Stimulated activated effector memory CD8-positive, alpha-beta T cell treated with anti-CD3 and anti-CD28 coated beads, Interleukin-12 subunit alpha, Interleukin-12 subunit beta, amount 100 ng/mL, for 72 hours (primary cell): ENCODE measurements around the gene NEBL.

Experiments
- ATAC-seq: fragments of 150-1000 bp; cut with Tn5 transposase; 2 replicates; pipeline ENCODE4 v1.10.0; 2021
- DNase-seq, 2 donors: peaks; one replicate each; pipeline ENCODE4 v3.0.0; 2021 to 2022; ENCODE audit warnings: low spot score in 2 of 2
- H3K27ac Mint-ChIP-seq: one replicate; pipeline ENCODE4 v1.8.0; 2022; ENCODE audit warnings: mild to moderate bottlenecking, mixed read lengths
- H3K36me3 Mint-ChIP-seq: one replicate; pipeline ENCODE4 v1.8.0; 2022; ENCODE audit warnings: mild to moderate bottlenecking, mixed read lengths
- H3K4me1 Mint-ChIP-seq: one replicate; pipeline ENCODE4 v1.8.0; 2022; ENCODE audit warnings: mixed read lengths
- H3K4me3 Mint-ChIP-seq: one replicate; pipeline ENCODE4 v1.8.0; 2022; ENCODE audit warnings: mild to moderate bottlenecking, mixed read lengths
- H3K9me3 Mint-ChIP-seq: one replicate; pipeline ENCODE4 v1.8.0; 2022; ENCODE audit warnings: mixed read lengths

NEBL gene

GRCh38 chr10:20916976-20917375 is 19.9 kb upstream of the NEBL start:
- H3K27ac Mint-ChIP-seq, result no peak overlapping the region
- DNase-seq (no peak), ATAC-seq (no peak)
- H3K36me3 Mint-ChIP-seq, result no peaks in the 10 kb centered on the region
- H3K9me3 Mint-ChIP-seq, result no peaks in the 10 kb centered on the region
- no peak overlapping the region for H3K4me3 Mint-ChIP-seq
- H3K4me1 Mint-ChIP-seq, result no peaks in the 10 kb centered on the region

GRCh38 chr10:20912969-20913368 is 15.9 kb upstream of the NEBL start:
- DNase-seq, result no peak
- Mint-ChIP-seq H3K36me3 (no peaks in the 10 kb centered on the region), H3K9me3 (no peaks in the 10 kb centered on the region), H3K4me1 (no peaks in the 10 kb centered on the region), H3K27ac (no peak overlapping the region), H3K4me3 (no peak overlapping the region)
- no peak for ATAC-seq

GRCh38 chr10:20911626-20912025 is 14.5 kb upstream of the NEBL start:
- Mint-ChIP-seq H3K36me3 (no peaks in the 10 kb centered on the region), H3K4me1 (no peaks in the 10 kb centered on the region), H3K9me3 (no peaks in the 10 kb centered on the region), H3K4me3 (no peak overlapping the region), H3K27ac (no peak overlapping the region)
- no peak for DNase-seq
- ATAC-seq, result no peak

GRCh38 chr10:20909801-20910200 is 12.7 kb upstream of the NEBL start:
- Mint-ChIP-seq H3K4me3 (no peak overlapping the region), H3K36me3 (no peaks in the 10 kb centered on the region), H3K27ac (no peak overlapping the region), H3K4me1 (no peaks in the 10 kb centered on the region), H3K9me3 (no peaks in the 10 kb centered on the region)
- DNase-seq (no peak), ATAC-seq (no peak)

GRCh38 chr10:20908391-20908790 is 11.3 kb upstream of the NEBL start:
- Mint-ChIP-seq H3K36me3 (no peaks in the 10 kb centered on the region), H3K4me1 (no peaks in the 10 kb centered on the region), H3K9me3 (peaks cover 3% of the 10 kb centered on the region), H3K27ac (no peak overlapping the region), H3K4me3 (no peak overlapping the region)
- DNase-seq (no peak), ATAC-seq (no peak)

- Mint-ChIP-seq H3K4me1 (no peaks in the 10 kb centered on the region), H3K4me3 (no peak overlapping the region), H3K9me3 (peaks cover 3% of the 10 kb centered on the region), H3K36me3 (no peaks in the 10 kb centered on the region), H3K27ac (no peak overlapping the region)
- ATAC-seq, result no peak
- no peak for DNase-seq
Observed at GRCh38 chr10:20903635-20904390, 6.7 kb upstream of the NEBL start.

GRCh38 chr10:20901110-20901509 is 4.0 kb upstream of the NEBL start:
- H3K36me3 Mint-ChIP-seq, result no peaks in the 10 kb centered on the region
- DNase-seq (no peak), ATAC-seq (no peak)
- peaks cover 3% of the 10 kb centered on the region for H3K9me3 Mint-ChIP-seq
- no peaks in the 10 kb centered on the region for H3K4me1 Mint-ChIP-seq
- no peak overlapping the region for H3K27ac Mint-ChIP-seq
- H3K4me3 Mint-ChIP-seq, result no peak overlapping the region

- H3K4me1 Mint-ChIP-seq, result no peaks in the 10 kb centered on the region
- no peak for ATAC-seq
- no peak overlapping the region for H3K4me3 Mint-ChIP-seq
- no peaks in the 10 kb centered on the region for H3K36me3 Mint-ChIP-seq
- H3K27ac Mint-ChIP-seq, result no peak overlapping the region
- no peak for DNase-seq
- peaks cover 3% of the 10 kb centered on the region for H3K9me3 Mint-ChIP-seq
Observed at GRCh38 chr10:20898866-20899535, 1.9 kb upstream of the NEBL start.

GRCh38 chr10:20893297-20893696 is 3.8 kb downstream of the NEBL start:
- H3K9me3 Mint-ChIP-seq, result peaks cover 2% of the 10 kb centered on the region
- H3K27ac Mint-ChIP-seq, result no peak overlapping the region
- no peaks in the 10 kb centered on the region for H3K4me1 Mint-ChIP-seq
- ATAC-seq (no peak), DNase-seq (no peak)
- H3K4me3 Mint-ChIP-seq, result no peak overlapping the region
- H3K36me3 Mint-ChIP-seq, result no peaks in the 10 kb centered on the region

- H3K27ac Mint-ChIP-seq, result no peak overlapping the region
- H3K4me1 Mint-ChIP-seq, result no peaks in the 10 kb centered on the region
- no peak for DNase-seq
- no peaks in the 10 kb centered on the region for H3K36me3 Mint-ChIP-seq
- ATAC-seq, result no peak
- peaks cover 2% of the 10 kb centered on the region for H3K9me3 Mint-ChIP-seq
- no peak overlapping the region for H3K4me3 Mint-ChIP-seq
Observed at GRCh38 chr10:20892796-20893195, 4.3 kb downstream of the NEBL start.

- H3K4me3 Mint-ChIP-seq, result no peak overlapping the region
- no peak for DNase-seq
- no peak for ATAC-seq
- H3K4me1 Mint-ChIP-seq, result no peaks in the 10 kb centered on the region
- no peaks in the 10 kb centered on the region for H3K36me3 Mint-ChIP-seq
- H3K9me3 Mint-ChIP-seq, result peaks cover 2% of the 10 kb centered on the region
- H3K27ac Mint-ChIP-seq, result no peak overlapping the region
Observed at GRCh38 chr10:20892011-20892585, 5.0 kb downstream of the NEBL start.

- Mint-ChIP-seq H3K27ac (no peak overlapping the region), H3K4me3 (no peak overlapping the region), H3K9me3 (peaks cover 2% of the 10 kb centered on the region), H3K4me1 (no peaks in the 10 kb centered on the region), H3K36me3 (no peaks in the 10 kb centered on the region)
- DNase-seq (no peak), ATAC-seq (no peak)
Observed at GRCh38 chr10:20891338-20891714, 5.8 kb downstream of the NEBL start.

GRCh38 chr10:20890491-20891337 is 6.4 kb downstream of the NEBL start:
- Mint-ChIP-seq H3K27ac (no peak overlapping the region), H3K4me3 (no peak overlapping the region), H3K9me3 (peaks cover 2% of the 10 kb centered on the region), H3K4me1 (no peaks in the 10 kb centered on the region), H3K36me3 (no peaks in the 10 kb centered on the region)
- DNase-seq, result no peak
- ATAC-seq, result no peak

- H3K36me3 Mint-ChIP-seq, result no peaks in the 10 kb centered on the region
- no peaks in the 10 kb centered on the region for H3K4me1 Mint-ChIP-seq
- peaks cover 2% of the 10 kb centered on the region for H3K9me3 Mint-ChIP-seq
- no peak overlapping the region for H3K27ac Mint-ChIP-seq
- ATAC-seq (no peak), DNase-seq (no peak)
- no peak overlapping the region for H3K4me3 Mint-ChIP-seq
Observed at GRCh38 chr10:20890009-20890408, 7.1 kb downstream of the NEBL start.

GRCh38 chr10:20888620-20889330 is 8.3 kb downstream of the NEBL start:
- Mint-ChIP-seq H3K9me3 (peaks cover 2% of the 10 kb centered on the region), H3K4me1 (no peaks in the 10 kb centered on the region), H3K36me3 (no peaks in the 10 kb centered on the region), H3K27ac (no peak overlapping the region), H3K4me3 (no peak overlapping the region)
- ATAC-seq (no peak), DNase-seq (no peak)
